Measurements from ENCODE around the gene ZEB2.
A peak's percentile ranks its signal among the peaks of the same experiment; 100 is the strongest.

The ZEB2 gene

DNA sequence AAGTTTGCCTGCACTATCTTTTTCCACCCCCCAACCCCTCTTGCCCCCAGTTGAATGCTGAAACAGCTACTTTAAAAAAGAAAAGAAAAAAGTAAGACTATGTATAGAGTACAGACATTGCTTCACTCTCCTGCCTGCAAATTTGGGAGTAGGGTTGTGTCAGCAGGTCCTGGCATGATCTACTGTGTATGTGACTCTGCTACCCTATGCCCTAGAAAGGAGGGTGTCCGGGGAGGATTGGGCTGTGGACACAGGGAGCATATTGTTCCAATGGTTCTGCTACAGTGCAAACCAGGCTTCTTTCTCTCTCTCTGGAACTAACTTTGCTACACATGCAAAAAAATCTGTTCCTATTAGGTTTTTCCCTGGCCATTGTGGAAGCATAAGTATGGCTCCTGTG is 9.9 kb upstream of the ZEB2 start:
- no peak for DNase-seq (ENCODE audit: extremely low read depth in 1 of 2, low read depth in 1 of 2)

DNA sequence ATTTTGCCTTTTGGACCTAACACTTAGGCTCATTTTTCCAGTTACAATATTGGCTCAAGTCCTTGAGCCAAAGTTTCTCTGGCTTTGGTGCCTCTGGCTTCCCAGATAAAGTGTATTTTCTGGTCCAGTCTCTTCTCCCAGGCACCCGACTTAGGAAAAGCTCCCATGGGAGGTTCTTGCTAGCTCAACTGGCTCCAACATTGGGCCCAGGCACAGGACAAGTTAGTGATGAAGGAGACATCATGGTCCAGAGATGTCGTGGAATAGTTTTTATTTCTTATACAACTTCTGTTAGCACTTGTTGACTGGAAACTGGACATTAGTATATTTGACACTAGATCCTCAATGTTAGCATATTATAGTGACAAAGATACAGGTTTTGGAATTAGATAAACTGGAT is 8.2 kb upstream of the ZEB2 start:
- no peak for DNase-seq (ENCODE audit: extremely low read depth in 1 of 2, low read depth in 1 of 2)

GRCh38 chr2:144526831-144527230 is 6.9 kb upstream of the ZEB2 start:
- DNase-seq (ENCODE audit: extremely low read depth in 1 of 2, low read depth in 1 of 2) = no peak

DNA sequence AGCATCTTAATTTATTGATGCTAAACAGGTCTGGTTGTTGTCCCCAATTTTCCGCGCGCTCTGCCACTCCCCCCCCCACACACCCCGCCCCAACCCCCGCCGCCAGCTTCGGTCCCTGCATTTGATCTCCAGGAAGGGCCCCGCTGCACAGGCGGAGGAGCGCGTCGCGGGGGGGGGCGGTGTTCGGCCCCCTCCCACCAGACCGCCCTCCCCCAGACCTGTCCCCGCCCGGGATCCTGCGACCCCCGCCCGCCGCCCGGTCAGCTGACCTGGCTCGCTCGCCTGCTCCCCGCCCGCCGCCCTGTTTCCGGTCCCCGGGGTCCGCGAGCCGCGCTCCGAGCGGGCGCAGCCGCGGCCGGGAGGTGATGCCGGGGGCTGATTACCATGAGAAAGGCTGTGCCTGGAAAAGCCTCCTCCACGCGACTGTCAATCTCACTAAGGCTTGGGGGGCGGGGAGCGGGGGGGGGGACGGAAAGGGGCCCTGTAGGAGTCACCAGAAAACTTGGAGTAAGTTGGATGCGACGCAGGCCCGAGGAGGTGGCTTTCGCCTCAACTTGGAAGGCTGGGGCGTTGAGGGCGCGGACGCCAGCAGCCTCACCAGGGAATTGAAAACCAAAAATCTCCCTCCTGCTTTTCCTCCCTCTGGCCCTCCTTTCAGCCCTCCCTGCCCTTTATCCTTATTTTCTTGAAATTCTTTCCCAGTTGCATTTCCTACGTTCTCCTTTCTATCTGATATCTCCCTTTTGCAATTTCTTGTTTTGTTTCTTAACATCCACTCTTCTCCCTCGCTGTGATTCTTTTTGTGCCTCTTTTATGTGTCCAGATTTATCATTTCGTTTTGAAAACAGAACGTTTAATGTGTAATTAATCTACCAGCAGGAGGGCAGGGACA is 4.4 kb upstream of the ZEB2 start:
- no peak for DNase-seq (ENCODE audit: extremely low read depth in 1 of 2, low read depth in 1 of 2)

DNA sequence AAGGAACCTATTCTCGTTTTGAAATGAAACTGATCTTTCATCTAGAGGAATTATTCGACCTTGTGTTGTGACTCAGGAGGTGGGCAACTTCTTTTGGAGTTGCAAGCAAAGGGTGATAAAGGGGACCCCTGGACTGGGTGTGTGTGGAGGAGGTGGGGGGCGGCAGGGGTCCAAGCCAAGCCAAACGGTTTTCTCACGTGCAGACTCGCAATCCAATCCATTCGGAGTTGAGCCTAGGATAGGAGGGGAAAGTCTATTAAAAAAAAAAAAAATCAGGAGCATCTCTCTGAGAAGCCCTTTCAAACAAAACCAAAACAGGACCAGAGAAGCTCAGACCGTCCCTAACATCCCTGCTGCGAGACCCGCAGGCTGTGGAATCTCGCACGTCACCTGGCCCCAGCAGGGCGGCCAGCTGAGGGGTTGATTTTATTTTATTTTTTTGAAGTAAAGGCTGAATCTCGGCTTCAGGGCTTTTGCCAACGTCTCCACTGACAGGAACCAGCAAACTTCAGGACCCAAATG is 3.7 kb upstream of the ZEB2 start:
- no peak for DNase-seq (ENCODE audit: extremely low read depth in 1 of 2, low read depth in 1 of 2)

DNA sequence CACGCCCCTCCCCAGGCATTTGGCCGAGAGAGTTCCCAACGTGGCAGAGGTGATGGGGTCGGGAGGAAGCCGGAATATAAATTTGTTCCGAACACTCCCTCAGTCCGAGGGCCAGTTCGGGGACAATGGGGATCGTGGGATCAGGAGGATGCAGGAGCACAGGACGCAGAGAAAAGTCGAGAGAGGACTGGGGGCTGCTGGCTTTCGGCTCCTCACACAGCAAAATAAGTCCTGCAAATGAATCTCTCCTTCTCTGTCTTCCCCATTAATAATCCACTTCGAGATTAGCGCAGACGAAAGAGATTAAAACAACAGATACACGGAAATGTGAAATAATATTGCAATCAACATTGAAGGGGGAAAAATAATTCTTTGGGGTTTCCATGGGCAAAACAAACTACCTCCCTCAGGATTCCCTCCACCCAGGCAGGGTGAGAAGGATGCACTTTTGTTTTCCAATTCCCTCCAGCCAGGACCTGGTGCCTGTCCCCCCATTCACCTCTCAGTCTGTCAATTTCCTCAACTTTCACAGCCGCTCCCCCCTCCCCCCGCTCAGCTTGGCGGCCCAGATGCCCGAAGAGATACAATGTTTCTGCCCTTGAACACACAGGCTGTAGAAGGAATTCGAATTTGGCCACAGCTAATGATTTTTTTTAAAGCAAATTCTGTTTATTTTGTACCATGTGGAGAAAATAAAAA is 3.1 kb upstream of the ZEB2 start:
- no peak for DNase-seq (ENCODE audit: extremely low read depth in 1 of 2, low read depth in 1 of 2)

- no peak for DNase-seq (ENCODE audit: extremely low read depth in 1 of 2, low read depth in 1 of 2)
Observed at GRCh38 chr2:144522176-144522896, 2.4 kb upstream of the ZEB2 start.

- no peak for DNase-seq (ENCODE audit: extremely low read depth in 1 of 2, low read depth in 1 of 2)
Observed at GRCh38 chr2:144521686-144522085, 1.8 kb upstream of the ZEB2 start.

- no peak for DNase-seq (ENCODE audit: extremely low read depth in 1 of 2, low read depth in 1 of 2)
Observed at GRCh38 chr2:144520756-144521487, 1.0 kb upstream of the ZEB2 start.

- no peak for DNase-seq (ENCODE audit: extremely low read depth in 1 of 2, low read depth in 1 of 2)
Observed at GRCh38 chr2:144519597-144519933, 354 bp downstream of the ZEB2 start.

DNA sequence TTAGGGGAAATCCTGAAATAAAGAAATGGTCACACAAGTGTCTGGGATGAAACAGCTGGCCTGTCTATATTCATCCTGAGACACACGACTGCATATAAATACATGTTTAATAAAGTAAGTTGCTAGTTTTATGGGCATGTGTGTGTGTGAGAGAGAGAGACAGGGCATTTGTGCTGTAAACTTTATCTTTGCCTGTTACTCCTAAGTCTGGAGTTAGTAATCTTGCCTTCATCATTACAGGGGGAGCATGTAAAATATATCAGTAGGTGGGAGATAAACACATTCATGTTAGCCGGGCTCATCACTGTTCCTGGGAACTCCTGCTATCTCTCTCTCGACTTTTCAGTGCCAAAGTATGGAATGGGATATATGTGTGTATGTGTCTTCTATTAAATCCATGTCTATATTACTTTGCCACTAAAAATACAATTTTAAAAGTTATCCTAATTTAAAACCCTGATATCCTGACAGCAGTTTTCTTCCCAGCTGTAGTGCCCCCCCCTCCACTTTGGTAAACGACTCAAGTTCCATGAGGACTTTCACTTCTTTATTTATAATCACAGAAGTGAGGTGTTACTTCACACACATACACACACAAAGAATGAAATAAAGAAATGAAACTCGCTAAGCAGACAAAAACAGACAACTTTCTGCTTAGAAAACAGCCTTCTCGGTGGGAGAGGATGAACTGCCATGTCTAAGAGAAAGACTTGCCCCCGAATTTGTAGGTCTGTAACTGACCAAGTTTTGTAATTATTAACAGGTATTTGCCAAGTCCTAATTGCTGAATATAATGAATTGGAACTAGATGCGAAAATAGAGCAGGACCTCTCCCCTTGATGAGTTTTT is 947 bp downstream of the ZEB2 start:
- DNase-seq (ENCODE audit: extremely low read depth in 1 of 2, low read depth in 1 of 2) = no peak

GRCh38 chr2:144517866-144518747 is 1.8 kb downstream of the ZEB2 start:
- no peak for DNase-seq (ENCODE audit: extremely low read depth in 1 of 2, low read depth in 1 of 2)

DNA sequence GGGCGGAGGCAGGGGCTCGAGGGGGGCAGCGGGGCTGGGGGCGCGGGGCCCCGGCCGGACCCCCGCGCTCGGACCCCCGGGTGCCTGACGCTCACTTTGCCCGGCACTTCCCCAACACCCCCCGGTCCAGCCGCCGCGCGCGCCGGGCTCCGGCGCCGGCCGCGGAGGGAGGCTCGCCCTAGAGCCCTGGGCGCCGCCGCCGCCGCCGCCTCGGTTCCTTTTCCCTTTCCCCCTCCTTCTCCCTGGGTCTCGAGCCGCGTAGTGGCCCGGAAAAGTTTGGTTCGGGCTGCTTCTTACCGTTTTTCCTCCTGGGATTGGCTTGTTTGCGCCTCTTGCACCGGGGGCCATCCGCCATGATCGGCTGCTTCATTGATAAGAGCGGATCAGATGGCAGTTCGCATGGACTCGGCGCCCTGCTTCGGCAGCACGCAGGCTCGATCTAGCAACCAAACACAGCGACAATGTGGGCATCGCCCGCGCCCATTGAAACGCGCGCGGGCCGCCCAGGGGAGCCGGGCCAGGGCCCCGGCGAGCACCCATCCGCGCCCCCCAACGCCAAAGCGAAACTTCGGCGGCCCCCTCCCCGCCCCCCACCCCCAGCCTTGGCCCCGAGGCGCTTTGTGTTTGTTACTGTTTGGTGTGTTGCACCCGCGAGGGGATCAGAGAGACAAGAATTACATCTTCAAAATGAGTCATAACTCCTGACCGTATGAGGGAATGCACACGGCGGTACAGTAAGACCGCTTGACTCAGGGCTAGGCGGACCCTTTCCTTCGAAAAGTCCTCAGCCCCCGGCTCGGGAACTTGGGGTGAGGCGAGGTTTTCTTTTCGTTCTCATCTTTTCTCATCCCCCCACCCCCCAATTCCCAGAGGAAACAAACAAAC is 2.7 kb downstream of the ZEB2 start:
- peak in 1 of 2 donors; percentile 42 for DNase-seq (ENCODE audit: extremely low read depth in 1 of 2, low read depth in 1 of 2)

DNA sequence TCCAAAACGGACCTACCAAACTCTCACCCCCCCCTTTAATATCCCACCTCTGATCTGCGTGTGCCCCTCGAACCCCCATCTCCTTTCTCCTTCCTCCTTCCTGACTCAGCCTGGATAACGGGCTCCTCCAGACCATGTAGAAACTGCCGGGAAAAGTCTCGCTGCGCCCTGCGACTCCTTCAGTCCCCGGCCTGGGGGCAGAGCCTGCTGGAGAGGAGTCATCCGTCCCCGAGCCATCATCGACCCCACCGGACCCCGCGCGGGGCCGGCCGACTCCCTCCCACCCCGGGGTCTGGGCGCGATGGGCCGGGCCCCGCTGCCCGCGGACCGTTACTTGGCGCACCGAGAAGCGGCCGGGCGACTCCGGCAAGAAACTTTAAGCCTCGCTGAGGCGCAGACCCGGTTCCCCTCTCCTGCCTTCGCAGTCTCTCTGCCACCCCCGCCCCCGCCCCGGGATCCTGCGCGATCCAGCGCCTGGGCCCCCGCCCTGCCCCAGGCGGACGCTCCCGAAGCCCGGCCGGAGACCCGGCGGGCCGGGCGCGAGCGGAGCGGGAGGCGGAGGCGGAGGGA is 3.4 kb downstream of the ZEB2 start:
- DNase-seq (ENCODE audit: extremely low read depth in 1 of 2, low read depth in 1 of 2) = no peak

DNA sequence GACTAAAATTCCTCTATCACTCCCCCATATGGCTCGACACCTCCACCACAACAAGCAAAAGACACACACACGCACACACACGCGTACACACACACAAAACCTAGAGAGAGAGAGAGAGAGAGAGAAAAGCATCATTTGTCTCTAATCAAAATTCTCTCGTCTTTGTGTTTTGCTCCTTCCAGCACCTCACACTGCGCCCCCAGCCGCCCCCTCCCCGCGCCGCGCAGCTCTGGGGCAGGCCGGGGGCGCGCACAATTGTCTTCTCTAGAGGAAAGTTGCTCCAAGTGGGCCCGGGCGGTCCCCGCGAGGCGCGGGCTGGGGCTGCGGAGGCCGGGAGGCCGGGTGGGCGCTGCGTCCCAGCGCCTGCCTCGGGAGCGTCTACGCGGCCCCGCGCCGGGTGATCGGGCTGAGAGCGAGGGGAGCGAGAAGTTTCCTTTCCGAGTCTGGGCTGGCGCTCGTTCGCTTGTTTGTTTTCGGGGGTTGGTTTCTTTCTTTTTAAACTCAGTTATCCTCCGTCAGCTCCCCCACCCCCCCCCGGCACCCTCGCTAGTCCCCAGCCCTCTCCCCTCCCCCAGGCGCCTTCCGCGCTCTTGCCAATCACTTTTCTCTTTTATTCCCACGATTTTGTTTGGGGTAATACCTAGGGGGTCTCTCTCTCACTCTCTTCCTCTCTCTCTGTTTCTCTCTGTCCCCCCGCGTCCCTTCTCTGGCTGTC is 4.1 kb downstream of the ZEB2 start:
- no peak for DNase-seq (ENCODE audit: extremely low read depth in 1 of 2, low read depth in 1 of 2)

DNA sequence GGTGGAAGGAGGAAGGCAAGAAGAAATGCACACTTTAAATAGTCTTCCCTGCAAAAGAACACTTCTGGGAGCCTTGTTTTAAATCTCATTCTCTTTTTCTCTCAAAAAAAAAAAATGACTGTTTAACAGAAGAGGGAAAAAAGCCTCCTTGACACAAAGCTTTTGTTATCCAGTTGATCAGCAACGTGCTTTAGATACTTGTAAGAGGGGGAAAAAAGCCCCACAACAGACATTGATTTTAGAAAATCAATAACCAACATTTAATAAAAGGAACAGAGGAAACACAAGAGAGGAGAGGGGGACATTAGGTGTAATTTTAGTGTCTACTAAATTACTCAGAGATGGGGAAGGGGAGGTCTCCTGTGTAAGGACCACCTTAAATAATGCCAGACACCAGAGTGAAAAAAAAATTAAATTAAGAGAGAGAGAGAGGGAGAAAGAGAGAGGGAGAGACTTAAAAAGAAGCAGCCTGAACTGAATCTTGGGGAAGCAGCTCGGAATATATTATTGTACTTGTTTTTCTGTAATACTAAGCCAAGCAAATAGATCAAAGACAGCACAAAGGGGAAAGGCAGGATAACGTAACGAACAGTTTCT is 4.7 kb downstream of the ZEB2 start:
- DNase-seq (ENCODE audit: extremely low read depth in 1 of 2, low read depth in 1 of 2) = no peak

Data from stimulated activated CD8-positive, alpha-beta memory T cell treated with anti-CD3 and anti-CD28 coated beads, Interleukin-7, amount 100 ng/mL, for 48 hours (primary cell).